Panc1 (cell line): ENCODE data around the gene HOXB3.

Source experiments
- CTCF ChIP-seq: fragments of 450-650 bp; IDR thresholded peaks from 2 replicates; pipeline ENCODE4 v1.5.1; 2017; ENCODE audit warnings: mild to moderate bottlenecking
- POLR2AphosphoS5 ChIP-seq: IDR thresholded peaks from 2 replicates; pipeline ENCODE4 v1.6.1; 2012; ENCODE audit warnings: mild to moderate bottlenecking, low read depth, low read length, moderate library complexity
- REST ChIP-seq, 2 experiments: IDR thresholded peaks; 2 replicates each; pipeline ENCODE4 v1.6.1; 2011 to 2012; ENCODE audit warnings: low read depth in 2 of 2, control low read depth in 1 of 2, low read length in 1 of 2, mild to moderate bottlenecking in 1 of 2, moderate library complexity in 1 of 2; ENCODE audit not compliant: insufficient read depth in 1 of 2

GRCh38 chr17:48546924-48547807 lies 42.9 kb downstream of the HOXB3 start:
- TF ChIP-seq CTCF: no peak
- TF ChIP-seq POLR2AphosphoS5: peak; percentile 91
- TF ChIP-seq REST (IDR thresholded peaks at IDR 0.05; ENCODE audit: insufficient read depth in 1 of 2, low read depth in 2 of 2, low read length in 1 of 2): no peak; a peak in 1 of 4 replicates
